HG03175 (cell line): ENCODE results near the gene SECISBP2L.
"Not testable (repeated sequence)": the region's sequence is repeated elsewhere in the genome, so short reads cannot be mapped to it uniquely, and the experiment has no call there.

Source experiments
- ATAC-seq: cut with Tn5 transposase; IDR thresholded peaks from one replicate; pipeline ENCODE4 v1.9.1; 2021; ENCODE audit warnings: mild to moderate bottlenecking, moderate library complexity; ENCODE audit not compliant: unreplicated experiment

SECISBP2L gene

DNA sequence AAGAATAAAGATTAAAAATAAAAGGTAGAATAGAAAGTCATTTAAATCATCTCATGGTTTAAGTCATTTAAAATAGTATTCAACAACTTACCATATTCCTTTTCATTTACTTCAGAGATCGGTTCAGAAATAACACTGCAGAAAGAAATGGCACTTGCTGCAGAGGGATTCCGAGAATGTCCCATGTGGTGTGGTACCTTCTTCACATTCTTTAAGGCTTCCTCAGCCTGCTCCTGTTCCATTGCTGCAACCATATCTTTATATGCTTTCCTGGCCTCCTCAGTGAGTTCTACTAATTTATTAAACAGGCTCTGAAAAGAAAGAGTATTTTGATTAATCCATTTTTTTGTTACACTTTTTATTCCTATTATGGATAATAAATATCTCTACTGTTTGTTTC lies 50.0 kb downstream of the SECISBP2L start:
- no peak for ATAC-seq

DNA sequence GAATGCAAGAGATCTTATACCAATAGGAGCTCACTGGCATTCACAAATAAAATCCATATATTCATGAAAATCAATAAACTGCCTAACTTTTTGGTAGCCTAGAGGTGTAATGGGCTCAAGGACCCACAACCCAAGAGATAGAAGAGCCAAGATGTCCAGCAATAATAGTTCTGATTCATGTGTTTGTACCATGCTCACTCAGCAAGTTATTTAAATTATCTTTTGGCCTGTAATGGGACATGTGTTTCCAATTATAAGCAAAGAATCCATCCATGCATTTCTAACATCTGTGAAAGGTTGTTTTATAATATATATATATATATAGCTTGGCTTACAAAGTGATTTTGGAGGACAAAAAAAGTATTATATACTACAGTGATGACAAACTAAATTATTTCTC lies 52.9 kb downstream of the SECISBP2L start:
- ATAC-seq = no peak

DNA sequence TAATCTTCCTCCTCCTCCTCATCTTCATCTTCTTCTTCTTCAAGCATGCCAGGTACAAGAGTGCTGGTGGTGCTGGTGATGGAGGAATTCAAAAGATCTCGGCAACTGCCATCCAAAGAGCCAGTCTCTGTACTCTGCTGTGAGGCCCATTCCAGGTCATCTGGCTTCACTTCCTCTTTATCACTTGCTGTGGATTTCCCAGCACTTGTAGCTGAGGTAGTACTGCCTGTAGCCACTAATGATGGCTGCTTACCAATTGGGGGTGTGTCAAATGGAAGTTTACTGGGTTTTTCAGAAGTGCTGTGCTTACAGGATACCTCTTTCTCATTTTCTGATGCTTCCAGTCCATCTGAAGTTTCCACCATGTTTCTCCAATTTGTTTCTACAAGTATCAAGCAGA lies 53.7 kb downstream of the SECISBP2L start:
- ATAC-seq = peak; percentile 89

DNA sequence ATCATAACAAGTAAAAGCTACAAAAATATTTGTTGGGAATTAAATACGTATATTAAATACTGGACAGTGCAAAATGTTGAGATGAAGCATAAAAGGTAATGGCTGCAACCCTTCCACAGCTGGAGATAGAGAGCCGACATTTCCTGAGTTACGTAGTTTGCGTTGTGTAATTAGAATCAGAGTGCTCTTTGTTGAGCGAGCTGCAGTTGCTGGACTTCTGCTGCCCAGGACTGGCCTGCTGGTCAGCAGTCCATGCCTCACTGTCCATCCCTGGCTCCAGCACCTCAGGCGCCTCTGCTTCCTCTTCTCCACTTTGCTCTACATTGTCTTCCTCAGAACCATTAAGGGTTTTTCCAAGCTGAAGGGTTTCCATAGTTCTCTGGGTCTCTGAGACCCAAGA lies 54.1 kb downstream of the SECISBP2L start:
- ATAC-seq = no peak

DNA sequence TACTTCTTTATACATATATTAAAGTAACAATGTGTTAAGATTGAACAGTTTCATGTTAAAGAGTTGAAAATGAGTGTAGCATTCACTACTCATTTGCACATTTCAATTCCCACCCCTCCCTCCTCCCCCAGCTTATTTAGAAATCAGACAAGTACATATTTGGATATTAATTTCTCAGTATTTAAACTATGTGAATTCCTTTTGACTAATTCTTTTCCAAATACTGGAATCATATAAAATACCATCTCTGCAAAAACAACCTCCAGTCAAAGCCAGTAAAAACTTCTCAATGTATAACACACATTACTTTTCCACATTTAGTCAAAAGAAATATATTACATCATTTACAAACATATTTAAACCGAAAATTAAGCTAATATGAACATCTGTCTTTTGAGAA lies 57.1 kb downstream of the SECISBP2L start:
- ATAC-seq = no peak

DNA sequence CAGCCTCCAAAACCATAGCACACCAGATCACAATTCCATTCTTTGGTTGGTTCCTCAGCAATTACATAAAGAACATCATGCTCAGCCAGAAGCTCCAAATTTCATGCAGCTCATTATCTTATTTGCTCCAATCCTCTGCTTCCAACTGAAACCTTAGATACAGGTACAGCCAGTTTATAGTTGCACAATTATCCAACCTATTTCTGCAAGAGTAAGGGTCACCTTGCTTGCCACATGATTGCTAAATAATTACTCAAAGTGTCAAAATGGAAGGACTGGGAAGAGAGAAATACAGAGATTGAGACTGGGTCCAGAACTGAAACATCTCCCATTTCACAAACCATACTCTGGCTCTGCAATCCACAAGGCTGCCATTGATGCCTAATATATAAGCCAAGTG lies 59.1 kb downstream of the SECISBP2L start:
- no peak for ATAC-seq

DNA sequence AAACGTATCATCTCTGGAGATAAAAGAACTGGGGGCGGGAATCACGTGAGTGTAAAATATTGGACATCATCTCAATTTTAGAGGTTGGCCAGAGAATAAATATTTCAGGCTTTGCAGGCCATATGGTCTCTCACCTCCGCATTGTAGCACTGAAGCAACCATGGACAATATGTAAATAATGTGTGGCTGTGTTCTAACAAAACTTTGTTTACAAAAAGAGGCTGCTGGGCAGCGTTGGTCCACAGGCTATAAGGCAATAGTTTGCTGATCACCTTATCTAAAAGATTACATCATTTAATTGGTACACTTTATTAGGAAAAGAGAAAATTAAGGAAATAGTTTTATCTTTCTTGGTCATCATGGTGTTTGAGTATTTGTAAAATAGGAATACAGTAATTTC lies 60.0 kb downstream of the SECISBP2L start:
- ATAC-seq = no peak

DNA sequence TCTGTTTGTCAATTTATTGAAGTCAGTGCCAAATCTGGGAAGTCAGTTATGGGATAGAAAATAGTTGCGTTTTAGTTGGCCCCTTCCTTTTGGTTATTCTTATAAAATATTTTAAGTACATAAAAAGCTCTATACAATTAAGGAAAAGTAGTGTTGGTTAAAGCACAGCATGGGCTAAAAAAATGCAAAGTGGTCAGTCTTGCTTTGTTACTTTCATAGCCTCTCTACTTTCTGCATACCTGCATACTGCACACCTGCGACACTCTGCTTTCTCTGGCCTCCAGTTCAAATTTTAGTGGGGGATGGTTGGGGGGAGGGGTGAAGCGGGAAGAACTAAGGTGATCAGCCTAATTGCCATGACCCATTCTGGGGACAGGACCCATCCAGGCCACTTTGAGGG lies 60.7 kb downstream of the SECISBP2L start:
- no peak for ATAC-seq

DNA sequence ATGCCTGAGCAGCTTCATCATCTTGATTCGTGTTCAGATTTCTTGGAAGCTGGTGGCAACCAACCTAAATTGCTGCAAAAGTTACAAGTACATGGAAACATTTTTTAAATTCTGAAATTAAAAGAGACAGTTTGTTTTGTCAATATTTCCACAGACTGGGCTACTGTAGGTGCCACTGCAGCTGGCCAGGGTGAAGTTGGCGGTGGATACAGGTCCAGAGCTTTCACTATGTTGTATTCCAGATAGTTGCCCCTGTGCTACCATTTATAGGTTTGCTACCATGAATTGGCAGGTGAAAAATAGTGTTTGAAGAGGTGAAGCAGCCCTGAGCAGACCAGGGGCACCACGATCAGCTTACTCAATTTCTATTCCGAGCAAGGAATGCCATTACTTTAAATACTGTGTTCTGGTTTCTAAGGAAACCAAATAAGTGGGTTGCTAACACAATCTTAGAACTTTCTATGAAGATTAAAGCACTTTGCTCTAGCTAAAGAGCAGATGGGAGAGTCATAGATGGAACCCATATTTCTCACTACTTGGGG lies 61.4 kb downstream of the SECISBP2L start:
- no peak for ATAC-seq

DNA sequence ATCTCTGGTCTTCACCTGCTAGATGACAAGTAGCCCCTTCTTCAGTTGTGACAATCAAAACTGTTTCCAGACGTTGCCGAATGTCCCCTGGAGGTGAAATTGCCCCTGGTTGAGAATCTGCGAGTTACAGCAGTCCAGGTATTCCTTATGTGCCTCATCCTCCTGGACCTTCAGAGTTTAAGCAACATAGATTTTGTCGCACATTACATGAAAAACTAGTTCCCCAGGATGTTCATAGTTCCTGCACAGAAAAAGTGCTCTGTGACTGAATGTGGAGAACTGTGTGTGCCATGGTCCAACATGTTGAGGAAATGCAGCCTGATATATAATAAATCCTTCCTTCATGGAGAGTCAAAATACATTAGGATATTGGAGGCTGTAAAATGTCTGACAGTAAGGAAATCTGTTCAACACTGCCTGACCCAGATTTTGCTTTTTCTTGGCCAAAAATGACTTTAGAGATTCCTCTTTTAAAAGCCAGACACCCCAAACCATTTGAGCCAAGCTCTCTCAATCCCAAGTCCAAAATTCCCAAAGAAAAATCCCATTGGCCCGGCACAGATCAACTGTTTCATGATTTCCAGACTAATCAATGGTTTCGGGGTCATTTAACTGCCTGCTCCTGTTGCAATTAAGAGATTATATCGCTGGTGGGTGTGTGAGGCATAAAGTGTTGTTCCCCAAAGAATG lies 62.1 kb downstream of the SECISBP2L start:
- no peak for ATAC-seq

DNA sequence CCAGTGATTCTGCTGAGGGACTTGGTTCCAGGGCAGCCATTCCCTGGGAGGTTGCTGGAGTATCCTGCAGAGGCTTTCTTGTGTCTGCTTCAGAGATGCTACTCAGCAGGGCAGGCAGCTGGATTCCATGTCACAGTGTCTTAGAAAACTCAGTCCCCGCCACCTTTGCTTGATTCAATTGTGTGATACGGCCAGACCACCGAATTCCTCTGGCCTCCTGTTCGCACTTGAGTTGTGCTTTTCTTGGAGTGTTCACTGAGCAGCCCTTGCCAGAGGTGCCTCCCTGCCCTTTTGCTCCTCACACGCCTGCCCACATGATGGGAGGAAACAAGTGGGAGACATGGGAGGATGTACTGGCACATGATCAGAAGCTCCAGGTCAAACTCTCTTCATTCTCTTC lies 62.9 kb downstream of the SECISBP2L start:
- ATAC-seq = no peak

DNA sequence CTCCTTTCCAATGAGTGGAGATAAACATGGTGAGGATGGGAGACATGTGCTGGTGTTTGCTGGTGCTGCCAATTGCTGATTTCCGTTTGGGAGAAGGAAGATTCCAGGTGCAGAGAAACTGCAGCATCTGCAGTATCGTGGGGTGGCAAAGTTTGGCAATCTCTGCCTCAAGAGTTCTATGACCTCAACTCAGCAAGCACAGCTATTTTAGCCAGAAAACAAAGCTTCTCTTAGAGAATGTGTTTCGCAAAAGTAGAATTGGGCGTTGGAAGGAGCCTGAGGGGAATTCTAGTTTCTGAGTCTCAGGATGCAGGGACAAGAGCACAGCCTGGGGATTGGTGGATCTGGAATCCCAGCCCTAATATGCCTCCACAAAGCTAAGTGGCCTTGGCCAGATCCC lies 64.3 kb downstream of the SECISBP2L start:
- ATAC-seq = no peak

DNA sequence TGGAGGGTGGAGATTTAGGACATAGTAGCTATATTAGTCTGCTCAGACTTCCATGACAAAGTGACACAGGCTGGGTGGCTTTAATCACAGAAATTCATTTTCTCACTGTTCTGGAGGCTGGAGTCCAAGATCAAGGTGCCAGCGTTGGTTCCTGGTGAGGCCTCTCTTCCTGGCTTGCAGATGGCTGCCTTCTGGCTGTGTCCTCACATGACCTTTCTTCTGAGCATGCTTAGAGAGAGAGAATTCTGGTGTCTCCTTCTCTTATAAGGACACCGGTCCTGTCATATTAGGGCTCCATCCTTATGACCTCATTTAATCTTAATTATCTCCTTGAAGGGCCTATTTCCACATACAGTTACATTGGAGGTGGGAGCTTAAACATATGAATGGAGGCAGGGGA lies 67.6 kb downstream of the SECISBP2L start:
- no peak for ATAC-seq

DNA sequence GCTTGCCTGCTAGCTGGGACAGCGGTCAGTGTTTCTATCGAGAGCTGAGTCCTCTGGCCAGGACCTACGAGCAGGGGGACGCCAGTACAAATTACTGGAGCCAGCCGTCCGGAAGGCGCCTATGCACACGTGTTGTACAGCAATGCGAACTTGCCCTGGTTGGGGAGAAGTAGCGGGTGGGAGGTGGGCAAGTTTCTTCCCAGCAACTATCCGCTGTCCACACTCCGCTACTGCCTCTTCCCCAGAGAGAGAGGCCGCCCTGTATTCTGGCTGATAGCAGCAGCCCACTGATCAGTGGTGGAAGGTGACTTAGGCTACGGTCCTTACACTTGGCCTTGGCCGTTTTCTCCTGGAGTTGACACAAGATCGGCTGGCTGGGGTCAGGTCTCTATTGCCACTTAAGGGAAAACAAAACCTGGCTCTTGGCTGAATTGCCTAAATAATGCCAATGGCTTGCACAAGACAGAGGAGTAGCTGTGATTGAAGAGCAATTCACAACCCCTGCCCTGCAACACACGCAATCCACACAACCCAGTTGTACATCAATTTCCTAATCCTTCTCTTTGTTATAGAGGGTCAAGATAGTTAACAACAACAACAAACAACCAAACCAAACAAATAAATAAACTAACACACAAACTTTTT lies 69.7 kb downstream of the SECISBP2L start:
- no peak for ATAC-seq

DNA sequence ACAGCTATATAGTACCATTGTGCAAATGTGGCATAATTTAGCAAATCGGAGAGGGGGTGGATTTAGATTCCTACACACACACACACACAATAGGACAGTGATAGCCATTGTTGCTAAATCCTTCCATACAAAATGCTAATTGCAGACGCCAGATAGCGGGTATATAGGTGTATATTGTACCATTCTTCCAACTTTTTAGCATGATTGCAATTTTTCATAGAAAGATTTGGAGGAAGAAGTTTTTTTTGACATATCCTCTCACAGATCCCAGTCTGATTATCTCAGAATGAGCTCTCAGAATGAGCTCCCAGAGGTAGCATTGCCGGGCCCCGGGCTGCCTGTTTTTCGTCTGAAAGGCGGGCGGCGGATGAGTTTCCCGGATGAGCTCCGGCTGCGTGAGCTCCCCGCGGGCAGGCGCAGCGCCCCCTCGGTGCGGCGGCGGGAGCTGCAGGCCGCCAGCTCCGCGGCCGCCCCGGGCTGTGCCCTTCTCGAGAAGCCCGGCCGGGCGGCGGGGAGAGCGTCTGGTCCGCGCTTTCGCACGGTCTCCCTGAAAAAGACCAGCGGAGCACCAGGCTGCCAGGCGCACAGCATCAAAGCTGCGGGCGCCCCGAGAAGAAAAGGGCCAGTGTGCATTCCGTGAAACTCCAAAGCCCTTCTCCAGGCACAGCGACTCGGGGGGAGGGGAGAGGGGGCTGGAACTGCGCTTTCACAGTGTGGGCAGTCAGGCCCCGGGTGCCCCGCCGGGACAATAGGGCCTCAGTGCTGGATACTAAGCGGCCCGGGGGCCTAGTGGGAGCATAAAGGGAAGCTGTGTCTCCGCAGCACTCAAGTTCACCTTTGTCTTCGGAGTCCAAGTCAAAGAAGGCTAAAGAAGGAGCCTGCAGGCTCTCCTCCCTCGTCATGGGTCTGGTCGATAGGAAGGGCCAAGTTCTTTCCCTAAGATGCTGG lies 70.5 kb downstream of the SECISBP2L start:
- peak; percentile 98 for ATAC-seq

DNA sequence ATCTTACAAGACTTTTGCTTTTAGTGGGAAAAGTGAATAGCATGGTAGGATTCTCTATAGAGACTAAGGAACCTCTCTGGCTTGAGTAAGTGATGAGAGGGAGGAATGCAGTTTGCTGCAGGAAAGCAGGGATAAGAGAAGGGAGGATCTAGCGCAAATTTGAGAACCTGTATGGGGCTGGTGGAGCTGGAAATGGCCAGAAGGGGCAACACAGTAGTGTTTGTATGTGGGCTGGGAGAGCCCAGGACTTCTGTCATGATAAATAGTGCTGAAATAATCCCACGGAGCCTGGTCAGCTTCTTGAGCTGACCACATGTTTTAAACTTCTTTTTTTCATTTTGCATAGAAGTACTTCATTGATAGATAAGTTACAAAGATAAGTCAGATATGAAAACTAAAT lies 71.4 kb downstream of the SECISBP2L start:
- ATAC-seq = no peak

DNA sequence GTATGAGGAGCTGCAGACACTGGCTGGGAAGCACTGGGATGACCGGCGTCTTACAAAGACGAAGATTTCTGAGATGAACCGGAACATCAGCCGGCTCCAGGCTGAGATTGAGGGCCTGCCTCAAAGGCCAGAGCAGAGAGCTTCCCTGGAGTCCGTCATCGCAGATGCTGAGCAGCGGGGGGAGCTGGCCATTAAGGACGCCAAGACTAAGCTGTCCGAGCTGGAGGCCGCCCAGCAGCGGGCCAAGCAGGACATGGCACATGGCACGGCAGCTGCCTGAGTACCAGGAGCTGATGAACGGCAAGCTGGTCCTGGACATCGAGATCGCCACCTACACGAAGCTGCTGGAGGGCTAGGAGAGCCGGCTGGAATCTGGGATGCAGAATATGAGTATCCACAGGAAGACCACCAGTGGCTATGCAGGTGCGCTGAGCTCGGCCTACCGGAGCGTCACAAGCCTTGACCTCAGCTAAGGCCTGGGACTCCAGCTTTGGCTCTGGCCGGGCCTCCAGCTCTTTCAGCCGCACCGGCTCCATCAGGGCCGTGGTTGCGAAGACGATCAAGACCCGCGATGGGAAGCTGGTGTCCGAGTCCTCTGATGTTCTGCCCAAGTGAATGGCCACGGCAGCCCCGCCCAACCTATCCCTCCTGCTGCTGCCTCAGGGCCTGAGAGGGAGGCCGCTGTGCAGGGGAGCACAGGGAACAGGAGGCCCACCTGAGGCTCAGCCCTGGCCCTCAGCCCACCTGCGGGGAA lies 73.3 kb downstream of the SECISBP2L start:
- no peak for ATAC-seq

DNA sequence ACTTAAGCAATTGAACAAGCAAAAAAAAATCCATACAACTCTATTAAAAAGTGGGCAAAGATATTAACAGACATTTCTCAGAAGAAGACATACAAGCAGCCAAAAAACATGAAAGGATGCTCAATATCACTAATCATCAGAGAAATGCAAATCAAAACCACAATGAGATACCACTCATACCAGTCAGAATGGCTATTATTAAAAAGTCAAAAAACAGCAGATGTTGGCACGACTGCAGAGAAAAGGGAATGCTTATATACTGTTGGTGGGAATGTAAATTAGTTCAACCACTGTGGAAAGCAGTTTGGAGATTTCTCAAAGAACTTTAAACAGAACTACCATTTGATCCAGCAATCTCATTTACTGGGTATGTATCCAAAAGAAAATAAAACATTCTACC lies 75.3 kb downstream of the SECISBP2L start:
- not testable (repeated sequence) for ATAC-seq

DNA sequence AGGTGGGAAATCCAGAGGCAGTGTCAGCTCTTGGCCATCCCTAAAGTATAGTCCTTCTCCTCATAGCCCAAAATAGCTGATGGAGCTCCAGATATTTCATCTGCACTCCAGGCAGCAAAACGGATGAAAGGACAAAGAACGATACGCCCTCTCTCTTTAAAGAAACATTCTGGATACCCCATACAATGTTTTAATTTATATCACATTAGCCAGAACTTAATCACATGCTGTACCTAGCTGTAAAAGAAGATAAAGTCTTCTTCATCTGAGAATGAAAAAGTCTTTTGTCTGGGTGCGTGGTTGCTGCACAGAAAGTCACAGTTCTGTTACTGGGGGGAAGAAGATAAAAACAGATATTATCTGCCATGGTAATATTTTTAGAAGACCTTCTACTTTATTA lies 78.2 kb downstream of the SECISBP2L start:
- ATAC-seq = no peak

DNA sequence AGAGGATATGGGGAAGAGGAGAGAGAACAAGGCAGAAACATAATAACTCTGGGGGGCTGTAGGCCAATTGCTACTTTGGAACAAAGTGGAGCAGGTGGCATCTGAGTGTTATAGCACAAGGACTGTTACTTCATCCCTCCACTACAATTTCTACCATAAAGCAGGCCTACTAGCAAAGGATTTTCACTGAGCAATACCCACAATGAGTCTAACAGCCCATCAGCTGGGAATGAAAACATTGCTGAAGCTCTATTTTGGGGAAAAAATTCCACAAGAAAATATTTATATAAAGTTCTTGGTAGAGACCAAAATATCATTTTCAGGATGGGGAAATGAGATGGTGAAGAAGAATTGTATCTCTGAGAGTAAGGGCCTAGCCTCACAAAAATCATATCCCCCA lies 78.9 kb downstream of the SECISBP2L start:
- ATAC-seq = no peak
